NCI-H1694 (cell line): ENCODE measurements around the gene ITGB5.
"Not testable (repeated sequence)": the region's sequence is repeated elsewhere in the genome, so short reads cannot be mapped to it uniquely, and the experiment has no call there.

Source experiments
- DNase-seq: peaks from one replicate; lab custom pipeline; 2025; lab: John Stamatoyannopoulos, UW

Gene ITGB5

GRCh38 chr3:124813541-124813940, 73.6 kb downstream of the ITGB5 start:
- DNase-seq: no peak

GRCh38 chr3:124812291-124813265, 74.6 kb downstream of the ITGB5 start:
- DNase-seq: peak; percentile 25

DNA sequence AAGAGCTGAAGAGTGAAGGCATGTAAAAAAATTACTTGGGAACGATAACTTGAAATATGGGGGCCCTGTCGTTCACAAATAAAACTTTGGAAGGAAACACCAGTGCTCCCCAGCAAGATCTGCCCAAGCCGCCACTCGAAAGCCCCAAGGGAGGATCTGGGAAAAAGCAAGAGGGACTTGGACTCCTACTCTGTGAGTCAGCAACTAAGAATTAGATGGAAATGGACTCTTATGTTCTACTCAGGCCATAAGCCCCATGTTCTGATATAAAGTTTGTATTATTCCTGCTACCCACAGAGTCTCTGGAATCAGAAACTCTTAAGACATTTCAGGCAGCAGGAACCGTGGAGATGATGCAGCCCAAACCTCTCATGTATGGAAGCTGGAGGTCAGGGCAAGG, 75.7 kb downstream of the ITGB5 start:
- DNase-seq: no peak

DNA sequence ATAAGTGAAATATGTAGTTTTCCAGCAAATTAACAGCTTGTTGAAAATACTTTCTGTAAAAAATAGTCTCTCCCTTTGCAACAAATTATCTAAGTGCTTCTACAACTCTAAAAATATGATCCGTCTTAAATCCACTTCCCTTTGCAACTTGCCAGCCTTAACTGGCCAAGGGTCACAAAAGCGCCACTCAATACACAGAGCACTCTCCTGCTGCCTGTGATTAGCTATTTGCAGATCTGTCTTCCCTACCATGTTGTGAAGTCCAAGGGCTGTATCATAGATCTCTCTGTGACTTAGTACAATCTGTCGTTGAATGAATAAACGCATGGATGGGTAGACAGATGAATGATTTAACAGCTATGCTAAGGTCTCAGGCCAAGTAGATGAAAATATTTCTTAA, 76.2 kb downstream of the ITGB5 start:
- DNase-seq: no peak

- DNase-seq: no peak
Observed at GRCh38 chr3:124809039-124809438, 78.1 kb downstream of the ITGB5 start.

GRCh38 chr3:124805671-124806070, 81.5 kb downstream of the ITGB5 start:
- DNase-seq: no peak

- DNase-seq: no peak
Observed at GRCh38 chr3:124804875-124805274, 82.3 kb downstream of the ITGB5 start.

DNA sequence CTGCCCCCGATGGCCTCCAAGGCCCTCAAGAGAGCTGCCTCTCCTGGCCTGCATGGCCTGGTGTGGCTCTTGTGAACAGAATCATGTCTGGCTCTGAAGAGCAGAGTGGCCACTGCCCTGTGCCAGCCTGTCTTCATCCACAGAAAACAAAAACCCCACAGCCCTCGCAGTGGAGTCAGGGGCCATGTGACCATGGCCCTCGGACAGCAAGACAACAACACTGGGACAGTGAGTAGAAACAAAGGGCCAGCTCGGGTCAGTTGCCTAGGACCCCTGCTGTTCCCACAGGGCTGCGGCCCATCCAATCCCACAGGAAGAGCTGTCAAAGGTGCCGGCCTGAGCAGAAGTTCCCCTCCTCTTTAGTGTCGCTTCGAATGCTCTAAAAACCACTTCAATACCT, 84.5 kb downstream of the ITGB5 start:
- DNase-seq: no peak

- DNase-seq: no peak
Observed at GRCh38 chr3:124802061-124802698, 85.0 kb downstream of the ITGB5 start.

- no peak for DNase-seq
Observed at GRCh38 chr3:124800511-124801258, 86.5 kb downstream of the ITGB5 start.

DNA sequence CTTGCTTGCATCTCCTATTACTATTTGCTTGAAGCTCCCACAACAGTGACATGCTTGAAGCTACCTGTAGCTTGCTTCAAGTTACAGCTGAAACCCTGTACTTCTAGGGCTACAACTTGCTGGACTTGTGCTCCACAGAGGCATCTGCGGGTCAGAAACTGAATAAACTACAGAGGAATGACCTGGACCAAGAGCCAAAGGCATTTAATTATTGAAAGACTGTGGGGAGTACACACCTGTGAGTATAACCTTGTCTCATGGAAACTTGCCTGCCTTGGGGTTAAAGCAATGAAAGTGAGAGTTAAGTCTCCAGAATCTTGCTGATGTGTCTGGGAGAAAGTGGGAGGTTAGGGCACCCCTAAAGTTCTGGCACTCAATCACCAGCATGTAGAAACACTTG, 87.1 kb downstream of the ITGB5 start:
- no peak for DNase-seq

DNA sequence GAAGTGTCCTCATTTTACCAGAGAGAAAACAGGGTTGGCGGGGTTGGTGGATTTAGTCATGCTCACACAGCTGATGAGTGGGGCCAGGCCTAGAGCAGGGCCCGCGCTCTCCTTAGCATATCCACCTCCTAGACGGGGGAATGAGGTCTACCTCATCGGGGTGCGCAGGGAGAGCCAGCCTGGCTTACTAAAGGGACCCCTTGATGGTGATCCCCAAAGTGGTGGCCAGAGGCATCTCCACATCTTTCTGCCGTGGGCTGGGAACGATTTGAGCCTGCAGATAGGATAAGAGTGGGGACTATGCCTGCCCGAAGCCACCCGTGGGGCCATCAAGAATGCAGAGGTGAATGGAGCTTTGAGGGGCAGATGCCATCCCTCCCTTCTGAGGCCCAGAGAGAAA, 87.5 kb downstream of the ITGB5 start:
- no peak for DNase-seq

GRCh38 chr3:124797426-124797945, 89.7 kb downstream of the ITGB5 start:
- DNase-seq: no peak

DNA sequence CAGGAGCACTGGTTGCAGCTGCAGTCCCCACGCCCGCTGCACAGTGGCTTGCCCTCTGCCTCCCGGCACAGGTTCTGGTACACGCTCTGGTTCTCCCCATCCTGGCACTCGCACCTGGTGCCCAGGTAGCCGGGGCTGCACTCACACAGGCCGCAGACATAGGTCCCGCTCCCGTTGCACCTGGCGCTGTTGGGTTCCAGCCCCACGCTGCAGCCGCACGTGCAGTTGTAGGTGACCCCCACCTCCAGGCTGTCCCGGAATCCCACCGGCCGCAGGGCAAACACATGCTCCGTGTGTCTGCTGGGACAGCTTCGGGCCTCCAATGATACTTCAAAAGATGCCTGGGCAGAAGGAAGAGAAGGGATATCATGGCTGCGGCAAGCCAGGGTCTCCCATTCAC, 90.7 kb downstream of the ITGB5 start:
- no peak for DNase-seq

DNA sequence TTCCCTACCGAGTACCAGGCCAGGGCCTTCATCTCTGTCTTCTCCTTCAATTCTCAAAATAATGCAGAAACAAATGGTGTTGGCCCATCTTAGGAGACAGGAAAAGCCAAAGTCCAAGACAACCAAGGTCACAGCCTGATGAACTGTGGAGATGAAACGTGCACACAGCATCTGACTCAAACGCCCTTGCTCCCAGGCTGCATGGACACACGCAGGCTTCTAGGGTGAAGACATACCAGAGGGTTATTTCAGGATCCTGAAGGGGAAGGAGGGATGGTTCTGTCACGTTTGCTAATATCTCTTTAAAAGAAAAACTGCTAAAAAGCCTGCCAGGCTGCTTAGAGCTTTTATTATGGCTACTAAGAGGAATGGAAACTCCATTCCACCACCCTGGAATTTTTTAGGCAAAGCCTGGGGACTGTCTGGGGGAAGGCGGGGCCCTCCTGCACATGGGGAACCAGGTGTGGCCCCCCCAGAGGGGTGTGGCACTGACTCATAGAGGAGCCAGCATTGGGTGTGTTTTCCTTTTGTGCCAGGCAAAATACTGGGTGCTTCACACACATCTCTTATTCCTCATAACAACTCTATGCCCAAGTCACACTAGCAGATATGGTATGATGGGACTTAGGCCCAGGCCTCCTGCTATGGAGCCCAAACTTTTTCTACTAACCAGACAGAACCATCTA, 94.0 kb downstream of the ITGB5 start:
- DNase-seq: no peak

DNA sequence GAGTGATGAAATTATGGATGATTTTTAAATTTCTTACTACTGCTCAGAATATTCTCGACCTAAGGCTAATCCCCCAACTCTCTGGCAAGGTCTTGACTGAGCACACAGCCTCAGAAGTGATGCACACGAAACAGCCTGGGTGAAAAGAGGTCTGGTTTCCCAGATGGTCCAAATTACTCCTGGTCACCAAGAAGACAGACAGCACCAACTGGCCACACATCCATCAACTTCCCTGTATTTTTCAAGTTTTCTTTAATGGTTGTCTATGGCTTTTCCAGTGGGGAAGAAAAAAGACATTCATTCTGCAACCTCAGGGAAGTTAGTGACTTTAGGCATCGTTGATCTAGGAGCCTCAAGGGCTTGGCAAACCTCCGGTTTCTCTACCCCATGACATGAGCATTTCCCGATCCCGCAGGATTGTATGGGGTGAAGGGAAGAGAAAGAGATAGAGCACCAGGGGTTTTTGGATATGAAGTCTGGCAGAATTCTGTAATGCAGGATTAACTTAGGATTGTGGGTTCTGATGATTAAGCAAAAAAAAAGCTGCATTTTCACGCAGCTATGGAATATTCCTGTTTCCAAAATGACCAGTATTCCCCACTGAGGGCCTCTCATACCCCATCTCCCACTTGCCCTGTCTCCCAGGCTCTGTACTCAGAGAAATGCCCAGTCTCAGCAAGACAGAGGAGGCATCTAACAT, 94.7 kb downstream of the ITGB5 start:
- no peak for DNase-seq

- DNase-seq: no peak
Observed at GRCh38 chr3:124791639-124792151, 95.5 kb downstream of the ITGB5 start.

GRCh38 chr3:124791142-124791541, 96.0 kb downstream of the ITGB5 start:
- DNase-seq: no peak

GRCh38 chr3:124789103-124789502, 98.1 kb downstream of the ITGB5 start:
- DNase-seq: not testable (repeated sequence)

DNA sequence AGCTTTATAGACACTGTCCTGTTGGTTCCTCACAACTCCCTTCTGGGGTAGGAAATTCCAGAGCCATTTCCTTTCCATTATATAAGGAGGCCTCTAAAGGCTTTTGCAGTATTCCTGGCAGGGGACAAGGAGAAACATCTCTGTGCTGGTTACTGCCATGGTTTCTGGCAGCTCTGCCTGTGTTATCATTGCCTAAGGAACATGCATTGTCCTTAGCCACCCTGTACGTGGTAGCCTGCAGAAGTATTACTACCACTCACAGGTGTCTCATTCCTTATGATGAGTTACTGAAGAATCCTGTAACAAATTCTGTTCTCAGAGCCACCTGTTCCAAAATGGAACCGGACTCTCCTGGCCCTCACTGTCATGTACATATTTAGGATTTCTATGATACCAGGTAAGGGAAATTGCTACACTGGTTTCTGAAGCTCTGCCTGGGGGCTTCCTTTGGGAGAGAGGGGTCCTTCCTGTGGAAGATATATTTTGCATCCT, 98.9 kb downstream of the ITGB5 start:
- DNase-seq: no peak
